H9 (cell line): ENCODE measurements around the gene TNFRSF21. TPM values are rescaled to one million over a fixed set of nuclear protein-coding genes. Genes with fewer than 3 reads are reported as not detected.

Source experiments
- DNase-seq: peaks from one replicate; pipeline ENCODE4 v3.0.0-alpha.2; 2017
- H2AFZ ChIP-seq: one replicate; pipeline ENCODE4 v1.6.1; 2013; ENCODE audit warnings: mild to moderate bottlenecking, low read length, control low read depth, moderate library complexity
- H2AK5ac ChIP-seq: 2 replicates; pipeline ENCODE4 v1.6.1; 2013; ENCODE audit warnings: low read length, control low read depth, mixed read lengths; ENCODE audit not compliant: insufficient read length
- H2BK120ac ChIP-seq: one replicate; pipeline ENCODE4 v1.6.1; 2013; ENCODE audit warnings: low read depth, mild to moderate bottlenecking, low read length, control low read depth, inconsistent platforms; ENCODE audit not compliant: poor library complexity, severe bottlenecking
- H2BK12ac ChIP-seq: 2 replicates; pipeline ENCODE4 v1.6.1; 2013; ENCODE audit warnings: low read length, control low read depth, mixed read lengths, low read depth; ENCODE audit not compliant: insufficient read length
- H2BK15ac ChIP-seq: 2 replicates; pipeline ENCODE4 v1.6.1; 2013; ENCODE audit warnings: low read depth, low read length, control low read depth
- H2BK20ac ChIP-seq: one replicate; pipeline ENCODE4 v1.6.1; 2013; ENCODE audit warnings: low read depth, mild to moderate bottlenecking, low read length, control low read depth, inconsistent platforms; ENCODE audit not compliant: poor library complexity, severe bottlenecking
- H2BK5ac ChIP-seq: 2 replicates; pipeline ENCODE4 v1.6.1; 2013; ENCODE audit warnings: low read length, control low read depth, mixed read lengths; ENCODE audit not compliant: insufficient read length
- H3K14ac ChIP-seq: 2 replicates; pipeline ENCODE4 v1.6.1; 2013; ENCODE audit warnings: low read length, control low read depth; ENCODE audit not compliant: insufficient read depth
- H3K18ac ChIP-seq: 2 replicates; pipeline ENCODE4 v1.6.1; 2013; ENCODE audit warnings: low read depth, mild to moderate bottlenecking, mixed read lengths, low read length, control low read depth; ENCODE audit not compliant: insufficient read length
- H3K23ac ChIP-seq: 2 replicates; pipeline ENCODE4 v1.6.1; 2013; ENCODE audit warnings: low read length, control low read depth, mixed read lengths, low read depth; ENCODE audit not compliant: insufficient read length
- H3K23me2 ChIP-seq: 2 replicates; pipeline ENCODE4 v1.6.1; 2013; ENCODE audit warnings: low read depth, mild to moderate bottlenecking, mixed read lengths, low read length, control low read depth; ENCODE audit not compliant: insufficient read length, poor library complexity, severe bottlenecking
- H3K27ac ChIP-seq: 2 replicates; pipeline ENCODE4 v1.5.1; 2013; ENCODE audit warnings: low read length, control low read depth, mixed read lengths, low read depth; ENCODE audit not compliant: insufficient read length
- H3K27me3 ChIP-seq: 2 replicates; pipeline ENCODE4 v1.6.1; 2013; ENCODE audit warnings: low read length, control low read depth, inconsistent platforms; ENCODE audit not compliant: insufficient read depth
- H3K4ac ChIP-seq: 2 replicates; pipeline ENCODE4 v1.6.1; 2013; ENCODE audit warnings: low read depth, mild to moderate bottlenecking, control low read depth, inconsistent platforms, low read length, moderate library complexity
- H3K4me1 ChIP-seq: 2 replicates; pipeline ENCODE4 v1.6.1; 2013; ENCODE audit warnings: low read length, control low read depth, inconsistent platforms; ENCODE audit not compliant: insufficient read depth
- H3K4me2 ChIP-seq: 2 replicates; pipeline ENCODE4 v1.6.1; 2013; ENCODE audit warnings: low read length, control low read depth, mixed read lengths; ENCODE audit not compliant: insufficient read length, insufficient read depth
- H3K56ac ChIP-seq: 2 replicates; pipeline ENCODE4 v1.6.1; 2013; ENCODE audit warnings: low read depth, mild to moderate bottlenecking, mixed read lengths, low read length, control low read depth; ENCODE audit not compliant: insufficient read length
- H3K79me1 ChIP-seq: 2 replicates; pipeline ENCODE4 v1.6.1; 2013; ENCODE audit warnings: low read depth, mild to moderate bottlenecking, moderate library complexity, low read length, control low read depth, inconsistent platforms; ENCODE audit not compliant: insufficient read depth, poor library complexity, severe bottlenecking
- H3K79me2 ChIP-seq: 2 replicates; pipeline ENCODE4 v1.6.1; 2013; ENCODE audit warnings: low read length, control low read depth, inconsistent platforms; ENCODE audit not compliant: insufficient read depth
- H3K9ac ChIP-seq: 2 replicates; pipeline ENCODE4 v1.6.1; 2013; ENCODE audit warnings: low read length, control low read depth, mixed read lengths; ENCODE audit not compliant: insufficient read length; ENCODE audit errors: extremely low read depth
- H3K9me3 ChIP-seq: one replicate; pipeline ENCODE4 v1.6.1; 2013; ENCODE audit warnings: low read depth, low read length, inconsistent platforms; ENCODE audit not compliant: control insufficient read depth
- H3T11ph ChIP-seq: one replicate; pipeline ENCODE4 v1.6.1; 2013; ENCODE audit warnings: mild to moderate bottlenecking, low read length, control low read depth, inconsistent platforms
- H4K20me1 ChIP-seq: one replicate; pipeline ENCODE4 v1.6.1; 2013; ENCODE audit not compliant: control insufficient read depth, insufficient read length, insufficient read depth
- H4K5ac ChIP-seq: 2 replicates; pipeline ENCODE4 v1.6.1; 2013; ENCODE audit warnings: low read depth, mild to moderate bottlenecking, mixed read lengths, low read length, control low read depth; ENCODE audit not compliant: insufficient read length
- H4K8ac ChIP-seq: replicated peaks from 2 replicates; pipeline ENCODE4 v1.6.1; 2013; ENCODE audit warnings: low read length, control low read depth, mixed read lengths, low read depth; ENCODE audit not compliant: insufficient read length
- H4K91ac ChIP-seq: 2 replicates; pipeline ENCODE4 v1.6.1; 2013; ENCODE audit warnings: low read depth, mild to moderate bottlenecking, moderate library complexity, mixed read lengths, low read length, control low read depth; ENCODE audit not compliant: insufficient read length
- H3K27ac Mint-ChIP-seq, 3 experiments: 2 replicates in 2 of 3; 3 replicates in 1 of 3; pipeline ENCODE4 v1.8.0; 2020 to 2021; ENCODE audit warnings: mixed read lengths in 3 of 3, mild to moderate bottlenecking in 1 of 3, moderate library complexity in 1 of 3
- H3K27me3 Mint-ChIP-seq: 2 replicates; pipeline ENCODE4 v1.8.0; 2021; ENCODE audit warnings: low read depth, mild to moderate bottlenecking, moderate library complexity, mixed read lengths
- H3K36me3 Mint-ChIP-seq, 3 experiments: 2 replicates in 2 of 3; 3 replicates in 1 of 3; pipeline ENCODE4 v1.8.0; 2020 to 2021; ENCODE audit warnings: low read depth in 3 of 3, mixed read lengths in 3 of 3; ENCODE audit not compliant: insufficient read depth in 1 of 3
- H3K4me1 Mint-ChIP-seq, 2 experiments: 2 replicates each; pipeline ENCODE4 v1.8.0; 2020; ENCODE audit warnings: mixed read lengths in 2 of 2
- H3K4me3 Mint-ChIP-seq, 2 experiments: 2 replicates in 1 of 2; 3 replicates in 1 of 2; pipeline ENCODE4 v1.8.0; 2020 to 2021; ENCODE audit warnings: mild to moderate bottlenecking in 2 of 2, mixed read lengths in 2 of 2, moderate library complexity in 1 of 2
- H3K9me3 Mint-ChIP-seq, 2 experiments: 2 replicates in 1 of 2; 3 replicates in 1 of 2; pipeline ENCODE4 v1.8.0; 2020; ENCODE audit warnings: mild to moderate bottlenecking in 2 of 2, mixed read lengths in 2 of 2, moderate library complexity in 1 of 2
- WGBS: extraction: QIAGEN DNeasy Blood & Tissue Kit; methylation state at CpG from one replicate; pipeline ENCODE4 v1.1.7; 2013; ENCODE audit warnings: missing lambda C conversion rate, low lambda C conversion rate, mixed read lengths; ENCODE audit not compliant: insufficient read length; ENCODE audit errors: extremely low coverage; 5-methylcytosine and 5-hydroxymethylcytosine counted together
- total RNA-seq: library from RNA; stranded (reverse); gene quantifications from 2 replicates; pipeline ENCODE4 v1.2.1, GENCODE V29; 2021
- TF ChIP-seq, protein P1 (sequence below): fragments of 200-600 bp; sonication (generic); conservative IDR thresholded peaks from 3 replicates; pipeline ENCODE4 v1.8.0; 2021; ENCODE audit warnings: antibody characterized with exemption, mild to moderate bottlenecking

Gene TNFRSF21
- total RNA-seq, 1 experiment from 2014 or later, result 39.1 TPM

DNA sequence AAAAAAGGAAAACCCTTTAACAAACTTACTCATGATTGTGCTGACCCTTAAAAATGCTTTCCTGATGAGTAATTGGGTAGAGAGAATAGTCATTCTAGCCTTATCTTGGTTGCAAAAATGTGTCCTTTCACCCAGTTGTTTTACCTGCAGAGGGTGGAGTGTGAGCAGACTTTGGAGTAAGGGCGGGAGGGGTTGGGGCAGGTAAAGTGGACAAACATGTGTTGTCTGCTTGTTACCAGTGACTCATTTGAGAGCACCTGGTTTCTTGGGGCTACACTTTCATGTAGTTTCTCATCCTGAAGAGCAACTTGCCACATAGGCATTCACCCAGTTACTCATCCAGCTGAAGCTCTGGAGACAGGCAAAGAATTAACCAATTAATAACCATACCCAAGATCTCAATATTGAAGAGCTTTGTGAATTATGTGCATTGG lies 121.1 kb downstream of the TNFRSF21 start:
- Histone ChIP-seq H3K9ac (no peak overlapping the region), H3K23me2 (no peaks in the 10 kb centered on the region), H2AFZ (no peak overlapping the region), H3K18ac (no peak overlapping the region), H3K23ac (no peak overlapping the region), H2AK5ac (no peak overlapping the region), H4K5ac (no peak overlapping the region), H3K27ac (no peak overlapping the region), H2BK12ac (no peak overlapping the region), H4K8ac (no peak overlapping the region), H3K4ac (no peak overlapping the region), H4K20me1 (no peaks in the 10 kb centered on the region), H2BK120ac (no peak overlapping the region), H3T11ph (no peak overlapping the region), H2BK20ac (no peak overlapping the region), H2BK5ac (no peak overlapping the region), H3K9me3 (no peaks in the 10 kb centered on the region), H3K56ac (no peak overlapping the region), H3K79me1 (no peaks in the 10 kb centered on the region), H4K91ac (no peak overlapping the region), H2BK15ac (no peak overlapping the region), H3K4me2 (no peak overlapping the region), H3K79me2 (no peaks in the 10 kb centered on the region), H3K14ac (no peak overlapping the region), H3K4me1 (no peaks in the 10 kb centered on the region), H3K27me3 (no peaks in the 10 kb centered on the region)
- Mint-ChIP-seq H3K9me3 (no peaks in the 10 kb centered on the region), H3K4me1 (no peaks in the 10 kb centered on the region), H3K36me3 (no peaks in the 10 kb centered on the region), H3K27me3 (no peaks in the 10 kb centered on the region), H3K4me3 (no peak overlapping the region), H3K27ac (no peak overlapping the region)
- no CpG with 5 or more reads among the region's 1 CpG for WGBS
- TF ChIP-seq, protein P1, sequence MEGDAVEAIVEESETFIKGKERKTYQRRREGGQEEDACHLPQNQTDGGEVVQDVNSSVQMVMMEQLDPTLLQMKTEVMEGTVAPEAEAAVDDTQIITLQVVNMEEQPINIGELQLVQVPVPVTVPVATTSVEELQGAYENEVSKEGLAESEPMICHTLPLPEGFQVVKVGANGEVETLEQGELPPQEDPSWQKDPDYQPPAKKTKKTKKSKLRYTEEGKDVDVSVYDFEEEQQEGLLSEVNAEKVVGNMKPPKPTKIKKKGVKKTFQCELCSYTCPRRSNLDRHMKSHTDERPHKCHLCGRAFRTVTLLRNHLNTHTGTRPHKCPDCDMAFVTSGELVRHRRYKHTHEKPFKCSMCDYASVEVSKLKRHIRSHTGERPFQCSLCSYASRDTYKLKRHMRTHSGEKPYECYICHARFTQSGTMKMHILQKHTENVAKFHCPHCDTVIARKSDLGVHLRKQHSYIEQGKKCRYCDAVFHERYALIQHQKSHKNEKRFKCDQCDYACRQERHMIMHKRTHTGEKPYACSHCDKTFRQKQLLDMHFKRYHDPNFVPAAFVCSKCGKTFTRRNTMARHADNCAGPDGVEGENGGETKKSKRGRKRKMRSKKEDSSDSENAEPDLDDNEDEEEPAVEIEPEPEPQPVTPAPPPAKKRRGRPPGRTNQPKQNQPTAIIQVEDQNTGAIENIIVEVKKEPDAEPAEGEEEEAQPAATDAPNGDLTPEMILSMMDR, result no peak
- DNase-seq, result no peak
